GM20431 (cell line): ENCODE measurements around the gene LMF2.

Source experiments
- in situ Hi-C: fragments of 300-500 bp; cut with MseI, MboI; formaldehyde crosslinking; loops from one replicate; pipeline ENCODE4 v1.15.0; 2020; ENCODE audit warnings: low sequenced_read_pairs; ENCODE audit not compliant: unreplicated experiment

Gene LMF2

DNA sequence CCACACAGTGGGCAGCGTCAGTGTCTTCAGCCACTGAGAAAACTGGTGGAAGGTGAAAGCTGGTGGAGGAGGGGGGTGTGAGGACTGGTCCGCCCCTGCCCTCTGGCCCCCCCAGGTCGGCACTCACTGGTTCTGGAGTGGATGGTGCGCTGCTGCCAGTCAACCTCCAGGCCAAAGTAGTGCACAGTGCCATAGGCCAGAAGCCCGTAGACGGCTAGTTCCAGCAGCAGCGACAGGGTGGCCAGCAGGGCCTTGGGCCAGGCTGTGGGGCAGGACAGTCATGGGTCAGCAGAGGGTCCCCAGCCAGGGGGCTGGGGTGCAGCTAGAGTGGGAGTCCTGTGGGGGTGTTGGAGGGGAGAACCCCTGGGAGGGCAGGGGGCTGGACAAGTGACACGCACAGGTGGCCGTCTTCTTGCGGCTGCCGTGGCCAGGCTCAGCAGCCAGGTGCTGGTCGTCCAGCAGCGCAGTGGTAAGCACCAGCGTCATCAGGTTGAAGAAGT, 2.2 kb downstream of the LMF2 start:
- in situ Hi-C loops: no loop called here

DNA sequence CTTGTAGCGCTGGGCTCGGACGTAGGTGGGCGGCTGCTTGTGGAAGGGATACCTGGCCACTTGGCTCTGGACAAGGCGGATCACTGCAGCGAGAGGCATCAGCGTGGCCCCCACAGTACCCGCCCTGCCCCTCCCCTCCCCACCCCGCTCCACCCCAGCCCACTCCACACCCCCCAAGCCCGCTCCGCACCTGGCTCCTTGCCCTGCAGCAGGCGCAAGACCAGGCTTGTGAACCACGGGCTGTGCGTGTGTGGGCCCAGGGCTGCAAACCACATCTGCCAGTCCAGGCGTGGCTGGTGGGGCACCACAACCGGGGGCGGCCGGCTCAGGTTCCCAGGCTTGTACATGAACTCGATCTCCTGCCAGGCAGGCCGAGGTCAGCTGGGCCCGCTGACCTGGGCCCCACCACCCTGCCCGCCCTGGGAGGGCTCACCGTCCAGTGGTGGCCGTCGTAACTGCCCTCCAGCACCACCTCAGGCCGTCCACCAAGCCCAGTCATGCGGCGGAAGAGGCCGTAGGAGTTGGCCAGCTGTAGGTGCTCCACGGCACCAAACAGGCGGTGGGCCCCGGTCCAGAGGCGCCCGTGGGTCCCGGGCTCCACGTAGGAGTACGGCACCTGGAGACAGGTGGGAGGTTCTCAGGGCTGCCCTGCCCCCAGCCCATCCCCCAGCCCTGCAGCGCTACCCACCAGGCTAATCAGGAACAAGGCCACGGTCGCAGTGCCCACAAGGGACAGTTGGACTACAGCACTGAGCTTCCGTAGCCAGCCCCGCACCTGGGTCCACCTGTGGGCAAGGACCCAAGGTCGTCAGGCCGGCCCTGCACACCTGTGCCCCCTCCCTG, 2.9 kb downstream of the LMF2 start:
- in situ Hi-C loops: no loop called here

DNA sequence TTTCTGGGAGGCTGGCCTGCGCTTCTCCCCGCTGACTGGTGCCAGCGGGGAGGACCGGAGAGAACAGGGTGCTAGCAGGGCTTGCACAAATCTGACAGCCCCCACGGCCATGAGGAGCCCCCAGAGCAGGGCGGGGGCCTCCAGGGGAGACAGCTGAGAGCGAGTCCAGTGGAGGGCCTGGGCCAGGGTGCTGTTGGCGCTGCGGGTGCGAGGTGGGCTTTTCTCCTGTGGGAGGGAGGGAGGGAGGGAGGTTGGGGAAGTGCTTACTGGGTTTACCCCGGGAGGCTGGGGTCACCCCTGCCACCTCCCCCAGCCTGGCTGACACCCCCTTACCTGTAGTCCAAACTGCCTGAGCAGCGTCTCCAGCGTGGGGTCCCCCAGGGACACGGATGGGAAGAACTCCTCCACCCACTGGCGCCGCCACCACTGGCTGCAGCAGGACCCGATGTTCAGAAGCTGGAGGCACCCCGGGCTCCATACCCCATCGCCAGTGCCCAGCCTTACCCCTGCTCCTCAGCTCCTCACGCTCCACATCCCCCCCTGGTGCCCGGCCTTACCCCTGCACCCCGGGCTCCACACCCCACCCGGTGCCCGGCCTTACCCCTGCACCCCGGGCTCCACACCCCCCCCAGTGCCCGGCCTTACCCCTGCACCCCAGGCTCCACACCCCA, 3.9 kb downstream of the LMF2 start:
- in situ Hi-C loops: no loop called here

DNA sequence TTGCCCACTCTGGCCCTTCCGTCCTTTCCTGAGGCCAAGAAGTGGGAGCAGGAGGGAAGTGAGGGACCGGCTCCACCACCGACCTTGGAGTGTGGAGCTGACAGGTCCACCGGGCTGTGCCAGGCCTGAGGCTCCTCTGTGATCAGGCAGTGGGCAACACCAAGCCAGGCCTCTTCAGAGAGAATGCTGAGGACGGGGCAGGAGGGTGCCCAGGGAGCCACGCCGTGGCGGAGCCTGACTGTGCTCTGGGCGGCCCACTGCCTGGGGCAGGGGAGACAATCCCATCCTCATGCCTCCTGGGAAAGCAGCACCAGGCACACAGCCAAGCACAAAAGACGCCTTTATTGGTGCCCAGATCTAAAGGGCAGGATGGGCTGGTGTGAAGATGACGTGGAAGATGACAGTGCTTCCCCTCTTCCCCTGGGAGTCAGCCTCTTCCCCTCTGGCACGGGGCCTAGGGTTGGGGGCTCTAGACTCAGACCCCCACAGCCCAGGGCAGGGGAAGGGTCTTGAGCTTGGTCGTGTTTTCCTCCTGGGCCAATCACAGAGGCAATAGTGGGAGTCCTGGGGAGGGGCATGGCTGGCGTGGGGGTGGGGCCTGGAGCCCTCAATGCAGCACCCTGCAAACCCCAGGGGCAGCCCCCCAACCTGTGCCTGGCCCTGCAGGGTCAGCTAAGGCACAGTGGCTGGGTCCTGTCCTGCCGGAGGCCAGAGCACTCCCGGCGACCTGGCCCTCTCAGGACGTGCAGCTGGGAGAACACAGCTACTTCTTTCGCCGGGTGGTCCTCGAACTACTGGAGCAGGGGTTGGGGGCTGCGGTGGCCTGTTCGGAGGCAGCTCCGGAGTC, 4.7 kb downstream of the LMF2 start:
- in situ Hi-C loops: no loop called here

DNA sequence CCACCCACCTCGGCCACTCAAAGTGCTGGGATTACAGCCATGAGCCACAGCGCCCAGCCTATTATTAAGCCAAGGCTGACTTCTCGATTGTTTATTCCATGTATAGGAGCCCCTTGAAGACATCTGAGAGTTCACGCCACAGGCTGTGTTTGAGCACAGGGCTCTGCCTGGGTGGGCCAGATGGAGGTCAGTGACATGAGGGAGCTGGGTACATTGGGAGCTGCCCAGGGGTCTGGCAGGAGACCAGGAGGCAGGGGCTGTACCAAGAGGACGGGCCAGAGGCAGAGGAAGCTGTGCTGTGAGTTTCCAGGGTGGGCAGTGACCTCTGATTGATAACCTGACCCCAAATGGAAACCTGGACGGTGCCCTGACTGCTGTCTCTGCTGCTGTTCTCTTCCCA, 5.4 kb downstream of the LMF2 start:
- in situ Hi-C loops: no loop called here

DNA sequence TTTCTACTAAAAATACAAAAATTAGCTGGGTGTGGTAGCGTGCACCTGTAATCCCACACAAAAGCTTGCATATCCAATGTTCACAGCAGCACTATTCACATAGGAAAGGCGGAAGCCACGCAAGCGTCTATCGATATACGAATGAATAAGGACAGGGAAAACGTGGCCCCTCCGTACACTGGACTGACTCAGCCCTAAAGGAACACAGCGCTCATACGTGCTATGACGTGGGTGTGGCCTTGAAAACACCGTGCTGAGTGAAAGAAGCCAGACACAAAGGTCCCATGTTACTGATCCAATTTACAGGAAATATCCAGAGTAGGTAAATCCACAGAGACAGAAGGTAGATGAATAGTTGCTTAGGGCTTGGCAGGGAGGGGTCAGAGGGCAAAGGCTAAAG, 7.0 kb downstream of the LMF2 start:
- in situ Hi-C loops: no loop called here

DNA sequence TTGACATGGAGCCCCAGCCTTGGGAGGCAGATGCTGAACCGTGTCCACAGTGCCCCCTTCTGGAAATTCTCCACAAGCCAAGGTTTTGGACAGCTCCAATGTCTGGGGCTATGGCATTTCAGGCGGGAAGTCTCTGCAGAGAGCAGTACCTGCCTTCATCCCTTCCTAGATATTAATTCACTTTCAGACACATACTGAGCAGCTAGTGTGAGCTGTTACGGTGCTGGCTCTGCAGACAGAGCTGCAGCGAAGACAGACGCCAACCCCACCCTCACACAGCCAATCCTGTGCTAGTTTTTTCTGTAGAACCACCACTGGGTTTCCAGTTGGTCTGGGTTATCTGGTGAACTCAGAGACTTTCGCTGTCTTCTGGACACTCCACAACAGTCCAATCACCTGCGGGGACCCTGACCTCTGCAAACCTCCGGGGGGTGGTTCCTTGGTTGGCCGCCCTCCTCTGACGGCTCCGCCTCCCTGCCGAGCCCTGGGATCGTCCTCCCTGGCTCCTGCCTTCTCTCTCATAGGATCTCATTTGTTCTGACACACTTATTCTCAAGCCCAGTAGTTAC, 9.1 kb downstream of the LMF2 start:
- in situ Hi-C loops: no loop called here

DNA sequence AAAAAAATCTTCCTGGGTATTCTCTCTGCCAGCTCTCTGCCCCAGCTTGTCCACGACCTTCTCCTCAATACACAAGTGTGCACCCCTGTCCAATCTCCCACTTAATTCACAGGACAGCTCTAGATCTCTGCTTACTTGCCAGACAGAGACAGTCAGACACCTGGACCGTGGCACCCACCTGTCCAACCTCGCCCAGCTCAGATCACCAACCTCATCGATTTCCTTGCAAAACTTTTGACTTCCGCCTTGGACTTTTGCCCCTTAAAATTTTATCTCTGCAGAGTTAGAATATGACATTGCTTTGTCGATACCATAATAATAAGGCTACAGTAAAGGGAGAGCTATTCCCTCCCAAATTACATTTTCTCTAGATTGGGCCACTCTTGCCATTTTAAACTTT, 10.4 kb downstream of the LMF2 start:
- in situ Hi-C loops: no loop called here

DNA sequence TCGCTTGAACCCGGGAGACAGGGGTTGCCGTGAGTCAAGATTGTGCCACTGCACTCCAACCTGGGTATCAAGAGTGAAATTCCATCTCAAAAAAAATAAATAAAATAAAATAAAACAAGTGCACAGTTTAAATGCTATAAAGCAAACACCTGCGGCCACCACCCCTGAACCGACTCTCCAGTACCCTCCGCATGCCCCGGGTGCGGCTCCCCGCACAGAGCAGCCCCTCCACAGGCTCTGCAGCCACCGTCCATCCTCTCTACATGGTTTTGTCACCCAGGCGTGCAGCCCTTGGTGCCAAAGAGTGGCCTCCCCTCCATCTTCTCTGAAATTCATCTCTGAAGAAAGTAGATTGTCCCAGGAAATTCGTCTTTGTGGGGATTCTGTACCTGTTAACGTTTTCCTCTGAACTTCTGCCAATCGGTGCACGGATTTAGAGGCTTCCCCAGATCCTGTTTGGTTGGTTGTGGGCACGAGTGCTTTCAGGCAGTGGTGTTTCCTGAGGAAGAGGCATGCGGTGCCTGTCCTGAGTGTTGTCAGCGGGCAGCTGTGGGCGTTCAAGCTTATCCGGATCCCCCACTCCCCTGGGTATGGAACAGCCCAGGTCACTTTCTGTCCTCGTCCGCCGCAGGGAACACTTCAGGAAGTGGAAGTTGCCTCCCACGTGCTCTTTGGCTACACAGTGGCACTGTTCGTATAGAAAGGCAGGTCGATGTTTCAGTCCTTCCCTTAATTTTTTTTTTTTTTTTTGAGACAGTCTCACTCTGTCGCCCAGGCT, 16.8 kb downstream of the LMF2 start:
- in situ Hi-C loops: no loop called here

DNA sequence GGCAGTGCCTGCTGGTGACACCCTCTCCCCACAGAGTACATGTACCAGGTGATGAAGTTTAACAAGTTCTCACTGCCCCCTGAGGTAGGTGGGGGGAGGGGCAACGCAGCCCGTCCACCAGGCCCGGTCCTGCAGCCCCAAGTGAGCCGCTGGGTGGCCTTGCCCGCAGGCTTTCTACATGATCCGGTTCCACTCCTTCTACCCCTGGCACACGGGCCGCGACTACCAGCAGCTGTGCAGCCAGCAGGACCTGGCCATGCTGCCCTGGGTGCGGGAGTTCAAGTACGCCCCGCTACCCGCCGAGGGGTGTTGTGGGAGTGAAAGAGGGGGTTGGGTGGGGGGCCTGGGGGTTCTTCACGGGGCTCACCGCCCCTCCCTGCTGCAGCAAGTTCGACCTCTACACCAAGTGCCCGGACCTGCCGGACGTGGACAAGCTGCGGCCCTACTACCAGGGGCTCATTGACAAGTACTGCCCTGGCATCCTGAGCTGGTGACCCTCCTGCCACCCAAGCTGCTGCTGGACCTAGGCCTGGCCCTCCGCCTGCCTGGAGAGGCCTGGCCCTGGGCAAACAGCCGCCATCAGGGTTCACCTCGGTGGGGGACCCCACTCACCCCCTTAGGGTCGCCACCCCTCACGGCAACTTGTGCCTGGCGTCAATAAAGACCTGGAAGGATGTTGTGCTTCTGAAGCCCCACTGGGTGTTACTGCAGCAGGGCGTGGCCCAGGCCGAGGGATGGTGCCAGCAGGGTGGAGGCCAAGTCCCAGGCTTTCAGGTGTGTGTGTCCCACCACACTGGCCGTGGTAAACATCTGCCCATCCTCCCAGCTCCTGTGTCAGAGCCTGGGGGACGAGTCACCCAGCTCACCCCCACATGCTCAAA, 17.9 kb downstream of the LMF2 start:
- in situ Hi-C loops: no loop called here

DNA sequence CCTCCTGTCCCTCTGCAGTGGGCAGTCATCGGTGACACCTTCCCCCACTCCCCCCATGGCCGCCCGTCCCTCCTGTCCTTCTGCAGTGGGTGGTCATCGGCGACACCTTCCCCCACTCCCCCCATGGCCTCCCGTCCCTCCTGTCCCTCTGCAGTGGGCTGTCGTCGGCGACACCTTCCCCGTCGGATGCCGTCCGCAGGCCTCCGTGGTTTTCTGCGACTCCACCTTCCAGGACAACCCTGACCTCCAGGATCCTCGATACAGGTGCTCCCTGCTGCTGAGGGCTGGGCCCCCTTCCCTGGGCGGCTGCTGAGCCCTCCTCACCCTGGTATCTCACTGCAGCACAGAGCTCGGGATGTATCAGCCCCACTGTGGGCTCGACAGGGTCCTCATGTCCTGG, 18.6 kb downstream of the LMF2 start:
- in situ Hi-C loops: no loop called here

DNA sequence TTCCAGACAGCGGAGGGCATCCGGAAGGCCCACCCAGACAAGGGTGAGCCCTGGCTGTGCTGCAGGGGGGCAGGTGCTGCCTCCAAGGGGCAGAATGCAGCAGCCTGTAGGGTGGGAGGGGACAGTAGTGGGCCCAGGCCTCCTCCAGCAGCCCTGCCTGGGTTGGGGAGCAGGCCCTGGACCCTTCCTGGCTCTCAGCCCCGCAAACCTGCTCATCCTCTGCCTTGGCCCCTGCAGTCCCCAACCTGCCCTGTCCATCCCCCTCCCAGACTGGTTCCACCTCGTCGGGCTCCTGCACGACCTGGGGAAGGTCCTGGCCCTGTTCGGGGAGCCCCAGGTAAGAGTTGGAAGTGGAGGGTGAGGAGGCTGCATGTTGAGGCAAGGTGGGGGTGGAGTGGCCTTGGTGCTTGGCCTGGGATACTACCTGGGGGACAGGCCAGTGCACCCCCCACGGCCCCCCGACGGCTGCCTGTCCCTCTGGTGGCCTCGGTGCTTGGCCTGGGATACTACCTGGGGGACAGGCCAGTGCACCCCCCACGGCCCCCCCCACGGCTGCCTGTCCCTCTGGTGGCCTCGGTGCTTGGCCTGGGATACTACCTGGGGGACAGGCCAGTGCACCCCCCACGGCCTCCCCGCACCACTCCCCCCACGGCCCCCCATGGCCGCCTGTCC, 19.4 kb downstream of the LMF2 start:
- in situ Hi-C loops: no loop called here

DNA sequence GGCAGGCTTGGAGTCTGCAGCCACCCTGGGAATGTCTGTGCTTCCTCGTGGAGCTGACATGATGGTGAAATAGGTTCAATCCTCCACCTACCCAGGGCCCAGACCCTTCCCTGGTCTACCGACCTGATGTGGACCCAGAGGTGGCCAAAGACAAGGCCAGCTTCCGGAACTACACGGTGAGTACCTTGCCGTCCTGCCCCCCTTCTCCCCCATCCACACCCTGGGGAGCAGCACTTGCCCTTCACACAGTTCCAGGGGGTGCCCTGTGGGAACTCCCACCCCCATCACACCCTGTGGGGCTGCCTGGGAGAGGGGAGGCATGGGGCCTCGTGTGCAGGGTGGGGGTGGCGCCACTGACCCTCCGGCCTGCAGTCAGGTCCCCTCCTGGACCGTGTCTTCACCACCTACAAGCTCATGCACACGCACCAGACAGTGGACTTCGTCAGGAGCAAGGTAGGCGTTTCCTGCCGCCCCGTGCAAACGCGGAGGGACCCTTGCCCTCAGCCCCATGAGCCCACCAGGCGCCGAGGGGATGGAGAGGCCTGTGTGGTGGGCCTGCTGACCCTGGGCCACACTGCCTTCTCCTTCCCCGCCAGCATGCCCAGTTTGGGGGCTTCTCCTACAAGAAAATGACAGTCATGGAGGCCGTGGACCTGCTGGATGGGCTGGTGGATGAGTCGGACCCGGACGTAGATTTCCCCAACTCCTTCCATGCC, 20.1 kb downstream of the LMF2 start:
- in situ Hi-C loops: no loop called here

DNA sequence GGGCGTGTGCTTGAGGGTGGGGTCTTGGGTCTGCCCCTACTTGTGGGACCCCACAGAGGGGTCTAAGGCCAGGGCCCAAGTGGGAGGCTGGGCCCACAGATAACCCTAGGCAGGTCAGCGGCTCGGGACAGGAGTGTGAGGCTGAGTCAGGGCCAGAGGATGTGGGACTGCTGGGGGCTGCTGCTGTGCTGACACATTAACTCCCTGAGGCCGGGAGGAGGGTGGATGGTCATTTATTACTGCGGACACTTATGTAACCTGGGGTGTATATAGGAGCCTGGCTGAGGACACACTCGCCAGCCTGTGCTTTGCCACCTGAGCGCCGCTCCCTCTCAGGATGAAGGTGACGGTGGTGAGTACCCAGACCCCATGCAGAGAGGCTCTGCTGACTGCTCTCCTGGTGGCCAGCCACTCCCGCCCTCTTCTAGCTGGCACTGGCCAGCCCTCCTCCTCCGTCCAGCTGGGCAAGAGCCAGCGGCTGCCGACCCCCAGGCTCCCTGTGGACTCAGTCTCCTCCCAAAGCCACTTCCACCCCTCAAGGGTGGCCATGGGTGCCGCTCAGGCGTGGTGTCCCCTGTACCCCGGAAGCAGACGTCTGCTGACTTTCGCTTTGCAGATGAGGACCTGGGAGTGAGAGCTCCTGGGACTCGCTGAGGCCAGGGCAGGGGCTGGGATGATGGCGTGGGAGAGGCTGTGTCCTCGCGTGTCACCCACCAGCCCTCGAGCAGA, 20.8 kb downstream of the LMF2 start, which contains the start of gene MIOX:
MIOX (plus strand) TSS at position 299 of the 729 bp plus-strand sequence; CDS start at position 338, 39 bp downstream.
- in situ Hi-C loops: no loop called here

DNA sequence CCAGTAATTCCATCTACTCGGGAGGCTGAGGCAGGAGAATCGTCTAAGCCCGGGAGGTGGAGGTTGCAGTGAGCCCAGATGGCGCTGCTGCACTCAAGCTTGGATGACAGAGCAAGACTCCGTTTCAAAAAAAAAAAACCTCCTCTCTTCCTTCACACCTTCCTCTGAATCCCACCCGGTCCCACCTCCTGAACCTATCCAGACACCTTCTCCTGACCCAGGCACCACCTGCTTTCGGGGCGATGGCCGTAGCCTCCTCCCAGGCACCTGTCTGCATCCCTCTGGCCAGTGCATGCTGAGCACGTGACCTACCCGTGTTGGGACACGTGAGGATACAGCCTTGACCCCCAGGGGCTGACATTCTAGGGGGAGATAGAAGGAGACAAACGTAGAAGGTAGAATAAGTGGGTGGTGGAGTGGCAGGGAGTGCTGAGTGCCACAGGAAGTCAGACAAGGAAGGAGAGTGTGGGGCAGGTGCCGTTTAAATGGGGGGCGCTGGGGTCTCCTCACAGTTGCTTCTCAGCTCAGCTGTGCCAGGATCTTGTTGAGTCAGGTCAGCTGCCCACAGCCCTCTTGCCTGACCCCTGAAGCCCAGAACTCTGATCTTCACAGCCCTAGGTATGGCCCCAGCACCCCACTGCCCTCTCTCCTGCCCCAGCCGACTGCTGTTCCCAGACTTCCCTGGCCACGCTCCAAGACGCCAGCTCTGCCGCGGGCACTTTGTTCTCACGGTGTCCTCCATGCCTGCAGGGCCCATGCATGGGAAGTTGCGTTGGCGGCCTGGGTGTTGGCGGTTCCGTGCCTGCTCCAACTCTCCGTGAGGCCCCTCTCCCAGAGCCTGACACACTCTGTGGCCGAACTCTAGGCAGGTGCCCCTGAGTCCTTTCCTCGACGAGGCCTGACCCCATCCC, 22.0 kb downstream of the LMF2 start:
- in situ Hi-C loops: no loop called here
